ENCODE results near the gene IL11. TPM values are rescaled to one million over a fixed set of nuclear protein-coding genes. Genes with fewer than 3 reads are reported as not detected.

Gene IL11
- total RNA-seq, 1 donor from 2014 or later, result 2.2 TPM

- Mint-ChIP-seq H3K4me3 (ENCODE audit: low read depth) (peak overlapping the region; percentile 99), H3K27me3 (peaks cover 8% of the 10 kb centered on the region), H3K27ac (peak overlapping the region; percentile 97), H3K4me1 (ENCODE audit: low read depth) (peaks cover 26% of the 10 kb centered on the region), H3K9me3 (ENCODE audit: low read depth) (no peaks in the 10 kb centered on the region), H3K36me3 (ENCODE audit: insufficient read depth) (peaks cover 8% of the 10 kb centered on the region)
- TF ChIP-seq CTCF (IDR thresholded peaks at IDR 0.05; ENCODE audit: unreplicated experiment), result no peak
- peak; percentile 90 for DNase-seq (ENCODE audit: low spot score, unreplicated experiment)
Measured at GRCh38 chr19:55384920-55385723, 14.9 kb upstream of the IL11 start.

GRCh38 chr19:55384131-55384919 is 14.1 kb upstream of the IL11 start, which contains the start of gene TMEM238:
Gene TMEM238 (minus strand): TSS chr19:55384292. CDS start chr19:55384259, 33 bp downstream.
- peaks cover 24% of the 10 kb centered on the region for H3K4me1 Mint-ChIP-seq (ENCODE audit: low read depth)
- peak within 1 kb of the TSS; percentile 97 for H3K27ac Mint-ChIP-seq
- TF ChIP-seq CTCF (IDR thresholded peaks at IDR 0.05; ENCODE audit: unreplicated experiment), result peak; percentile 3

GRCh38 chr19:55383279-55384130 is 13.2 kb upstream of the IL11 start:
- DNase-seq (ENCODE audit: low spot score, unreplicated experiment), result peak; percentile 62
- H3K27ac Mint-ChIP-seq, result peak overlapping the region; percentile 93
- H3K4me1 Mint-ChIP-seq (ENCODE audit: low read depth), result peaks cover 23% of the 10 kb centered on the region
- H3K9me3 Mint-ChIP-seq (ENCODE audit: low read depth), result no peaks in the 10 kb centered on the region
- H3K27me3 Mint-ChIP-seq, result peaks cover 17% of the 10 kb centered on the region
- peak; percentile 18 for TF ChIP-seq CTCF (IDR thresholded peaks at IDR 0.05; ENCODE audit: unreplicated experiment)
- peaks cover 5% of the 10 kb centered on the region for H3K36me3 Mint-ChIP-seq (ENCODE audit: insufficient read depth)
- peak overlapping the region; percentile 76 for H3K4me3 Mint-ChIP-seq (ENCODE audit: low read depth)

More at GRCh38 chr19:55384131-55384919, 14.1 kb upstream of the IL11 start, which contains the start of gene TMEM238:
- peak within 1 kb of the TSS; percentile 99 for H3K4me3 Mint-ChIP-seq (ENCODE audit: low read depth)
- H3K9me3 Mint-ChIP-seq (ENCODE audit: low read depth), result no peaks in the 10 kb centered on the region
- peaks cover 6% of the 10 kb centered on the region for H3K36me3 Mint-ChIP-seq (ENCODE audit: insufficient read depth)
- no peak for DNase-seq (ENCODE audit: low spot score, unreplicated experiment)
- H3K27me3 Mint-ChIP-seq, result peaks cover 11% of the 10 kb centered on the region

GRCh38 chr19:55382522-55383054 is 12.3 kb upstream of the IL11 start:
- no peaks in the 10 kb centered on the region for H3K9me3 Mint-ChIP-seq (ENCODE audit: low read depth)
- H3K4me3 Mint-ChIP-seq (ENCODE audit: low read depth), result peak overlapping the region; percentile 76
- no peak for TF ChIP-seq CTCF (IDR thresholded peaks at IDR 0.05; ENCODE audit: unreplicated experiment)
- H3K4me1 Mint-ChIP-seq (ENCODE audit: low read depth), result peaks cover 18% of the 10 kb centered on the region
- H3K27me3 Mint-ChIP-seq, result peaks cover 20% of the 10 kb centered on the region
- H3K27ac Mint-ChIP-seq, result no peak overlapping the region
- DNase-seq (ENCODE audit: low spot score, unreplicated experiment), result no peak
- H3K36me3 Mint-ChIP-seq (ENCODE audit: insufficient read depth), result peaks cover 4% of the 10 kb centered on the region

Data from progenitor cell of endocrine pancreas (in vitro differentiated cells).